Vagina (tissue), 2 donors: ENCODE data around the gene ETHE1. TPM values are rescaled to one million over a fixed set of nuclear protein-coding genes. Genes with fewer than 3 reads are reported as not detected.

Experiments
- DNase-seq, 2 donors: peaks; one replicate each; pipeline ENCODE4 v3.0.0-alpha.2; 2017; ENCODE audit errors: extremely low spot score in 2 of 2
- H3K27ac ChIP-seq: fragments of 200-600 bp; sonication (generic); one replicate; pipeline ENCODE4 v1.5.1; 2019
- H3K27me3 ChIP-seq: fragments of 200-600 bp; sonication (generic); one replicate; pipeline ENCODE4 v1.5.1; 2019
- H3K36me3 ChIP-seq, 2 donors: fragments of 200-600 bp; sonication (generic); one replicate each; pipeline ENCODE4 v1.5.1; 2017 to 2019
- H3K4me1 ChIP-seq: fragments of 200-600 bp; sonication (generic); one replicate; pipeline ENCODE4 v1.5.1; 2019
- H3K4me3 ChIP-seq, 2 donors: fragments of 200-600 bp; sonication (generic); 1 replicate in 1 of 2; 2 replicates in 1 of 2; pipeline ENCODE4 v1.5.1; 2016 to 2019
- H3K9me3 ChIP-seq: fragments of 200-600 bp; sonication (generic); one replicate; pipeline ENCODE4 v1.5.1; 2019
- CTCF ChIP-seq, 3 experiments: fragments of 450-650 bp in 2 of 3; fragments of 200-600 bp in 1 of 3; sonication (generic) in 1 of 3; IDR thresholded peaks; one replicate each; pipeline ENCODE4 v1.5.1; 2017 to 2019; ENCODE audit warnings: antibody characterized with exemption in 3 of 3, mild to moderate bottlenecking in 2 of 3, moderate library complexity in 2 of 3
- POLR2A ChIP-seq, 2 donors: fragments of 450-650 bp; IDR thresholded peaks; one replicate each; pipeline ENCODE4 v1.6.1; 2017; ENCODE audit warnings: antibody characterized with exemption in 2 of 2, mild to moderate bottlenecking in 2 of 2, moderate library complexity in 2 of 2
- POLR2AphosphoS5 ChIP-seq, 2 donors: sonication (generic); formaldehyde crosslinking; IDR thresholded peaks; one replicate each; pipeline ENCODE4 v1.9.0; 2017; ENCODE audit warnings: antibody characterized with exemption in 2 of 2, mild to moderate bottlenecking in 2 of 2, low read depth in 1 of 2; ENCODE audit not compliant: insufficient read depth in 1 of 2
- intact Hi-C: fragments of 100-400 bp; cut with DNase I; formaldehyde crosslinking; loops from one replicate; pipeline ENCODE4 v1.15.1; 2023
- total RNA-seq: library from RNA; depleted of rRNA; stranded (reverse); fragments of >200 nt; gene quantifications from one replicate; pipeline ENCODE4 v1.2.3, GENCODE V29; 2016

ETHE1 gene
- total RNA-seq, 1 donor from 2014 or later, result 74.4 TPM

DNA sequence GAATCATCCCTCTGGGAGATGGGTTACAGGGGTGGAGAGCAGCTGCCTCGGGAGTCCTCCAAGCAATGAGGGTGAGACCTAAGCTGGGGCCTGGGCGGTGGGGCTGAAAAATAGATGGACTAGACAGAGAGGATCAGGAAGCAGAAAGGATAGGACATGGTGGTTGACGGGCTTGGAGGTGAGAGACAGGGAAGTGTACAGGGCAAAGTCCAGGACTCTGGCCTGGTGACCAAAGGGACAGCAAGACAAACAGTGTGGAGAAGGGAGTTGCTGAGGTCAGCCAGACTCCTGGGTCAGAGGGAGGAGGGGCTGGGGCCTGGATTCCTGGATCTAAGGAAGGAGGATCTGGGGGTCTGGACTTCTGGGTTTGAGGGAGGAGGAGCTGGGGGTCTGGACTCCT lies 28.0 kb downstream of the ETHE1 start:
- intact Hi-C loops, result no loop called here
- H3K9me3 ChIP-seq, result no peaks in the 10 kb centered on the region
- no peak for DNase-seq
- H3K4me3 ChIP-seq, result no peak overlapping the region
- H3K36me3 ChIP-seq, result peaks cover 0 to 31% of the 10 kb centered on the region in 2 donors
- no peak overlapping the region for H3K27ac ChIP-seq
- TF ChIP-seq POLR2AphosphoS5 (IDR thresholded peaks at IDR 0.05; ENCODE audit: insufficient read depth in 1 of 2, low read depth in 1 of 2), result no peak
- TF ChIP-seq CTCF (IDR thresholded peaks at IDR 0.05), result no peak
- TF ChIP-seq POLR2A (IDR thresholded peaks at IDR 0.05), result no peak
- H3K27me3 ChIP-seq, result no peaks in the 10 kb centered on the region
- H3K4me1 ChIP-seq, result peaks cover 26% of the 10 kb centered on the region

DNA sequence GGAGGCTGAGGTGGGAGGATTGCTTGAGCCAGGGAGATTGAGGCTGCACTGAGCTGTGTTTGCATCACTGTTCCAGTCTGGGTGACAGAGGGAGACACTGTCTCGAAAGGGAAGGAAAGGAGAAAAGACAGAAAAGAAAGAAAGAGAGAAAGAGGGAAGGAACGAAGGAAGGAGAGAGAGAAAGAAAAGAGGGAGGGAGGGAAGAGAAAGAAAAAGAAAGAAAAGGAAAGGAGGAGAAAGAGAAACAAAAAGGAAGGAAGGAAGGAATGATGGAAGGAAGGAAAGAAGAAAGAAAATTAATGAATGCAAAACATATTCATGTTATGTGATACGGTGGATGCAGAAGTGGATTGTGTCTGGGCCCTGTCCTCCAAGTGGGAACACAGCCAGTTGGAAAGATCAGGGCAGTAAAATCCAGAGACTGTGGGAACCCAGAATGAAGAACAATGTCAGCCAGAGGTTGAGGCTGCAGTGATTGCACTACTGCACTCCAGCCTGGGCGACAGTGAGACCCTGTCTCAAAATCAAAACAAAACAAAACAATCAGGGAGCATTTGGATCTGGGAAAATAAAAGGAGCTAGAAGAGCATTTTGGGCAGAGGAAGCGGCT lies 28.7 kb downstream of the ETHE1 start:
- Histone ChIP-seq H3K9me3 (no peaks in the 10 kb centered on the region), H3K36me3 (peaks cover 0 to 31% of the 10 kb centered on the region in 2 donors), H3K27ac (no peak overlapping the region), H3K27me3 (no peaks in the 10 kb centered on the region), H3K4me1 (peaks cover 26% of the 10 kb centered on the region), H3K4me3 (no peak overlapping the region)
- DNase-seq, result no peak
- TF ChIP-seq POLR2AphosphoS5 (IDR thresholded peaks at IDR 0.05; ENCODE audit: insufficient read depth in 1 of 2, low read depth in 1 of 2) (no peak), POLR2A (IDR thresholded peaks at IDR 0.05) (no peak), CTCF (IDR thresholded peaks at IDR 0.05) (no peak)
- intact Hi-C loops, result no loop called here

GRCh38 chr19:43496960-43497359 lies 30.0 kb downstream of the ETHE1 start:
- H3K27me3 ChIP-seq, result no peaks in the 10 kb centered on the region
- DNase-seq, result no peak
- TF ChIP-seq POLR2AphosphoS5 (IDR thresholded peaks at IDR 0.05; ENCODE audit: insufficient read depth in 1 of 2, low read depth in 1 of 2), result no peak
- no peak for TF ChIP-seq CTCF (IDR thresholded peaks at IDR 0.05)
- no peak for TF ChIP-seq POLR2A (IDR thresholded peaks at IDR 0.05)
- H3K4me3 ChIP-seq, result no peak overlapping the region
- H3K4me1 ChIP-seq, result peaks cover 13% of the 10 kb centered on the region
- H3K9me3 ChIP-seq, result no peaks in the 10 kb centered on the region
- no peak overlapping the region for H3K27ac ChIP-seq
- intact Hi-C loops, result no loop called here
- peaks cover 0 to 31% of the 10 kb centered on the region in 2 donors for H3K36me3 ChIP-seq

- H3K4me1 ChIP-seq, result peaks cover 6% of the 10 kb centered on the region
- no peak for DNase-seq
- TF ChIP-seq POLR2AphosphoS5 (IDR thresholded peaks at IDR 0.05; ENCODE audit: insufficient read depth in 1 of 2, low read depth in 1 of 2) (no peak), CTCF (IDR thresholded peaks at IDR 0.05) (no peak), POLR2A (IDR thresholded peaks at IDR 0.05) (no peak)
- H3K27me3 ChIP-seq, result no peaks in the 10 kb centered on the region
- no peak overlapping the region for H3K27ac ChIP-seq
- H3K36me3 ChIP-seq, result peaks cover 0 to 34% of the 10 kb centered on the region in 2 donors
- H3K4me3 ChIP-seq, result no peak overlapping the region
- H3K9me3 ChIP-seq, result no peaks in the 10 kb centered on the region
- intact Hi-C loops, result no loop called here
Observed at GRCh38 chr19:43495082-43495481, 31.9 kb downstream of the ETHE1 start.

- H3K9me3 ChIP-seq, result no peaks in the 10 kb centered on the region
- no peak for DNase-seq
- TF ChIP-seq POLR2A (IDR thresholded peaks at IDR 0.05) (no peak), CTCF (IDR thresholded peaks at IDR 0.05) (no peak), POLR2AphosphoS5 (IDR thresholded peaks at IDR 0.05; ENCODE audit: insufficient read depth in 1 of 2, low read depth in 1 of 2) (no peak)
- H3K4me1 ChIP-seq, result no peaks in the 10 kb centered on the region
- H3K4me3 ChIP-seq, result no peak overlapping the region
- H3K27me3 ChIP-seq, result no peaks in the 10 kb centered on the region
- intact Hi-C loops, result no loop called here
- no peak overlapping the region for H3K27ac ChIP-seq
- H3K36me3 ChIP-seq, result peaks cover 0 to 12% of the 10 kb centered on the region in 2 donors
Observed at GRCh38 chr19:43490759-43491158, 36.2 kb downstream of the ETHE1 start.
